HEK293 (cell line): ENCODE measurements around the gene SLC12A2.

Experiments used
- ATF2 ChIP-seq: fragments of 450-650 bp; formaldehyde crosslinking; IDR thresholded peaks from 2 replicates; pipeline ENCODE4 v1.5.1; 2016; ENCODE audit warnings: missing biosample characterization, missing genetic modification characterization, low read depth
- GFI1B ChIP-seq: fragments of 450-650 bp; formaldehyde crosslinking; IDR thresholded peaks from 2 replicates; pipeline ENCODE4 v1.5.1; 2016; ENCODE audit warnings: missing biosample characterization, missing genetic modification characterization
- GLI2 ChIP-seq: fragments of 450-650 bp; formaldehyde crosslinking; IDR thresholded peaks from 2 replicates; pipeline ENCODE4; 2017; ENCODE audit warnings: missing biosample characterization, missing genetic modification characterization, low read depth, borderline replicate concordance
- IKZF3 ChIP-seq: fragments of 450-650 bp; IDR thresholded peaks from 2 replicates; pipeline ENCODE4 v1.5.0; 2018; ENCODE audit warnings: missing biosample characterization, mild to moderate bottlenecking, missing genetic modification characterization, moderate library complexity
- KLF1 ChIP-seq: fragments of 450-650 bp; formaldehyde crosslinking; IDR thresholded peaks from 2 replicates; pipeline ENCODE4 v1.5.1; 2016; ENCODE audit warnings: missing biosample characterization, missing genetic modification characterization
- KLF8 ChIP-seq: fragments of 450-650 bp; formaldehyde crosslinking; IDR thresholded peaks from 2 replicates; pipeline ENCODE4 v1.5.1; 2016; ENCODE audit warnings: missing biosample characterization, missing genetic modification characterization
- KLF9 ChIP-seq: fragments of 450-650 bp; formaldehyde crosslinking; IDR thresholded peaks from 2 replicates; pipeline ENCODE4 v1.5.1; 2016; ENCODE audit warnings: missing biosample characterization, missing genetic modification characterization, low read depth
- PRDM4 ChIP-seq: fragments of 450-650 bp; formaldehyde crosslinking; IDR thresholded peaks from 2 replicates; pipeline ENCODE4 v1.5.1; 2017; ENCODE audit warnings: missing biosample characterization, missing genetic modification characterization
- TCF7L2 ChIP-seq: IDR thresholded peaks from 2 replicates; pipeline ENCODE4 v1.6.1; 2011; ENCODE audit warnings: low read depth, mild to moderate bottlenecking, inconsistent platforms, low read length, moderate library complexity, borderline replicate concordance
- TSHZ1 ChIP-seq: fragments of 450-650 bp; formaldehyde crosslinking; IDR thresholded peaks from 2 replicates; pipeline ENCODE4 v1.5.1; 2016; ENCODE audit warnings: missing biosample characterization, missing genetic modification characterization, borderline replicate concordance
- WT1 ChIP-seq: fragments of 450-650 bp; formaldehyde crosslinking; IDR thresholded peaks from 2 replicates; pipeline ENCODE4 v1.5.1; 2016; ENCODE audit warnings: missing biosample characterization, missing genetic modification characterization
- ZBTB48 ChIP-seq: fragments of 450-650 bp; formaldehyde crosslinking; IDR thresholded peaks from 2 replicates; pipeline ENCODE4 v1.5.1; 2016; ENCODE audit warnings: missing biosample characterization, missing genetic modification characterization
- ZBTB8A ChIP-seq: fragments of 450-650 bp; formaldehyde crosslinking; IDR thresholded peaks from 2 replicates; pipeline ENCODE4 v1.5.1; 2016; ENCODE audit warnings: missing biosample characterization, missing genetic modification characterization
- ZNF114 ChIP-seq: fragments of 450-650 bp; formaldehyde crosslinking; IDR thresholded peaks from 2 replicates; pipeline ENCODE4 v1.5.0; 2017; ENCODE audit warnings: missing biosample characterization, missing genetic modification characterization
- ZNF133 ChIP-seq: fragments of 450-650 bp; formaldehyde crosslinking; IDR thresholded peaks from 2 replicates; pipeline ENCODE4 v1.5.1; 2016; ENCODE audit warnings: missing biosample characterization, missing genetic modification characterization
- ZNF157 ChIP-seq: fragments of 450-650 bp; formaldehyde crosslinking; IDR thresholded peaks from 2 replicates; pipeline ENCODE4 v1.5.1; 2016; ENCODE audit warnings: missing biosample characterization, missing genetic modification characterization
- ZNF174 ChIP-seq: fragments of 450-650 bp; formaldehyde crosslinking; IDR thresholded peaks from 2 replicates; pipeline ENCODE4 v1.5.0; 2017; ENCODE audit warnings: missing biosample characterization, mild to moderate bottlenecking, missing genetic modification characterization
- ZNF19 ChIP-seq: fragments of 450-650 bp; formaldehyde crosslinking; IDR thresholded peaks from 2 replicates; pipeline ENCODE4; 2016; ENCODE audit warnings: missing biosample characterization, missing genetic modification characterization, low read depth
- ZNF214 ChIP-seq: fragments of 450-650 bp; formaldehyde crosslinking; IDR thresholded peaks from 2 replicates; pipeline ENCODE4 v1.5.1; 2017; ENCODE audit warnings: missing biosample characterization, mild to moderate bottlenecking, missing genetic modification characterization, borderline replicate concordance
- ZNF223 ChIP-seq: fragments of 450-650 bp; formaldehyde crosslinking; IDR thresholded peaks from 2 replicates; pipeline ENCODE4 v1.5.1; 2016; ENCODE audit warnings: missing biosample characterization, missing genetic modification characterization
- ZNF239 ChIP-seq: fragments of 450-650 bp; formaldehyde crosslinking; IDR thresholded peaks from 2 replicates; pipeline ENCODE4 v1.5.1; 2016; ENCODE audit warnings: missing biosample characterization, missing genetic modification characterization
- ZNF24 ChIP-seq: fragments of 450-650 bp; formaldehyde crosslinking; IDR thresholded peaks from 2 replicates; pipeline ENCODE4 v1.5.1; 2016; ENCODE audit warnings: missing biosample characterization, missing genetic modification characterization
- ZNF26 ChIP-seq: fragments of 450-650 bp; formaldehyde crosslinking; IDR thresholded peaks from 2 replicates; pipeline ENCODE4 v1.5.1; 2016; ENCODE audit warnings: missing biosample characterization, missing genetic modification characterization
- ZNF274 ChIP-seq, 2 experiments: fragments of 200-500 bp in 1 of 2; fragments of 450-650 bp in 1 of 2; sonication (Bioruptor generic) in 1 of 2; formaldehyde crosslinking in 1 of 2; IDR thresholded peaks; 2 replicates each; pipeline versions ENCODE4 v1.5.1 to v1.6.1; 2014 to 2016; ENCODE audit warnings: borderline replicate concordance in 1 of 2, inconsistent platforms in 1 of 2, low read length in 1 of 2, missing biosample characterization in 1 of 2, missing genetic modification characterization in 1 of 2
- ZNF404 ChIP-seq: fragments of 450-650 bp; formaldehyde crosslinking; IDR thresholded peaks from 2 replicates; pipeline ENCODE4 v1.5.1; 2017; ENCODE audit warnings: missing biosample characterization, missing genetic modification characterization
- ZNF433 ChIP-seq: fragments of 450-650 bp; formaldehyde crosslinking; IDR thresholded peaks from 2 replicates; pipeline ENCODE4 v1.5.1; 2016; ENCODE audit warnings: missing biosample characterization, missing genetic modification characterization, low read depth
- ZNF449 ChIP-seq: fragments of 450-650 bp; formaldehyde crosslinking; IDR thresholded peaks from 2 replicates; pipeline ENCODE4 v1.5.1; 2017; ENCODE audit warnings: missing biosample characterization, mild to moderate bottlenecking, missing genetic modification characterization, moderate library complexity
- ZNF548 ChIP-seq: fragments of 450-650 bp; formaldehyde crosslinking; IDR thresholded peaks from 2 replicates; pipeline ENCODE4 v1.5.1; 2016; ENCODE audit warnings: missing biosample characterization, missing genetic modification characterization
- ZNF654 ChIP-seq: fragments of 450-650 bp; formaldehyde crosslinking; IDR thresholded peaks from 2 replicates; pipeline ENCODE4 v1.5.1; 2016; ENCODE audit warnings: low read depth, missing biosample characterization, missing genetic modification characterization
- ZXDB ChIP-seq: fragments of 450-650 bp; formaldehyde crosslinking; IDR thresholded peaks from 2 replicates; pipeline ENCODE4 v1.5.1; 2016; ENCODE audit warnings: missing biosample characterization, missing genetic modification characterization

Gene SLC12A2

GRCh38 chr5:128083033-128083810 is at the start of gene SLC12A2 (continued):
- no peak for TF ChIP-seq ZNF223
- TF ChIP-seq PRDM4 (tag by site-specific recombination): peak; percentile 36; the same call in 1 of the 2 replicates
- no peak; the same call in 1 of the 2 replicates for TF ChIP-seq TSHZ1 (tag by site-specific recombination)
- no peak for TF ChIP-seq ZNF19 (tag by site-specific recombination)
- no peak for TF ChIP-seq ZNF114
- peak; percentile 46 for TF ChIP-seq ZNF449 (tag by site-specific recombination)
- TF ChIP-seq ZNF404 (tag by site-specific recombination): no peak
- peak; percentile 82 for TF ChIP-seq WT1 (tag by site-specific recombination)
- TF ChIP-seq ZNF174: no peak
- no peak for TF ChIP-seq ZNF274 (IDR thresholded peaks at IDR 0.05; ENCODE audit: low read length)
- TF ChIP-seq ZNF274 (tag by site-specific recombination; IDR thresholded peaks at IDR 0.05; ENCODE audit: borderline replicate concordance): no peak
- TF ChIP-seq ZNF239 (tag by site-specific recombination): no peak
- TF ChIP-seq TCF7L2: no peak
- TF ChIP-seq KLF8: peak; percentile 96
- no peak for TF ChIP-seq ZNF214
- peak; percentile 93 for TF ChIP-seq ZXDB
- TF ChIP-seq ZBTB8A: peak; percentile 77
- no peak for TF ChIP-seq ZNF548 (tag by site-specific recombination)
- TF ChIP-seq ZNF133 (tag by site-specific recombination): peak; percentile 32; the same call in 1 of the 2 replicates
- no peak for TF ChIP-seq ZNF26 (tag by site-specific recombination)
- TF ChIP-seq KLF9 (tag by site-specific recombination): peak; percentile 69; the same call in 1 of the 2 replicates
- peak; percentile 80 for TF ChIP-seq ZBTB48 (tag by site-specific recombination)
- TF ChIP-seq ATF2 (tag by site-specific recombination): no peak
- no peak for TF ChIP-seq ZNF433
- TF ChIP-seq KLF1 (tag by site-specific recombination): 0 out of 2 replicates have a peak, but pooled peaks have one; percentile 47
- no peak for TF ChIP-seq GFI1B (tag by site-specific recombination)
- no peak for TF ChIP-seq IKZF3 (tag by site-specific recombination)
- no peak for TF ChIP-seq GLI2 (tag by site-specific recombination)
- no peak for TF ChIP-seq ZNF157 (tag by site-specific recombination)
- TF ChIP-seq ZNF24 (tag by site-specific recombination): peak; percentile 82
- no peak for TF ChIP-seq ZNF654
